K562 (cell line): Measurements from ENCODE around the gene MSL2. TPM values are rescaled to one million over a fixed set of nuclear protein-coding genes. Genes with fewer than 3 reads are reported as not detected.

ENCODE experiments used
- ATAC-seq: fragments of 200-7000 bp; cut with Tn5 transposase; 3 replicates; pipeline ENCODE4 v1.9.1; 2020; ENCODE audit warnings: moderate library complexity
- BruUV-seq: library from RNA; stranded (reverse); fragments of 400-500 nt; replicated peaks from 2 replicates; lab custom pipeline; 2021; lab: Mats Ljungman, UMichigan
- CTCF ChIA-PET: fragments of 300-600 bp; formaldehyde crosslinking; extraction: SDS; loops from one replicate; lab custom pipeline; 2021; ENCODE audit warnings: low intra/inter-chr PET ratio; lab: Yijun Ruan, JAX
- POLR2A ChIA-PET: fragments of 300-600, 350-650 bp; sonication (Branson Sonifier 250); formaldehyde crosslinking; extraction: SDS; loops from one replicate; lab custom pipeline; 2021; ENCODE audit warnings: antibody characterized with exemption, inconsistent platforms; lab: Yijun Ruan, JAX
- DNase-seq, 4 experiments: peaks; one replicate each; pipeline versions ENCODE4 v3.0.0 to v3.0.0-alpha.2; 2011 to 2018; ENCODE audit warnings: low spot score in 3 of 4, mixed read lengths in 3 of 4; ENCODE audit errors: extremely low read depth in 1 of 4
- FAIRE-seq: peaks from 2 replicates; lab custom pipeline; 2011; peaks lifted over from hg19 to GRCh38; lab: Jason Lieb, UNC
- H2AFZ ChIP-seq: 2 replicates; pipeline ENCODE4 v1.6.0; 2011; ENCODE audit warnings: low read depth, low read length, control low read depth, inconsistent platforms
- H3K27ac ChIP-seq: fragments of 200-600 bp; 3 replicates; pipeline ENCODE4 v1.8.0; 2011; ENCODE audit warnings: low read depth, mild to moderate bottlenecking, control low read depth, inconsistent platforms, low read length, moderate library complexity, mixed read lengths; ENCODE audit errors: extremely low read depth
- H3K27me3 ChIP-seq, 2 experiments: fragments of 300-600 bp in 1 of 2; 2 replicates in 1 of 2; 3 replicates in 1 of 2; pipeline versions ENCODE4 v1.6.0 to v1.8.0; 2011; ENCODE audit warnings: inconsistent platforms in 2 of 2, low read length in 2 of 2, mild to moderate bottlenecking in 1 of 2, mixed read lengths in 1 of 2, moderate library complexity in 1 of 2; ENCODE audit not compliant: control insufficient read depth in 2 of 2, insufficient read depth in 2 of 2
- H3K36me3 ChIP-seq: fragments of 300-600 bp; 3 replicates; pipeline ENCODE4 v1.8.0; 2011; ENCODE audit warnings: mild to moderate bottlenecking, low read length, inconsistent platforms; ENCODE audit not compliant: control insufficient read depth, insufficient read depth
- H3K4me1 ChIP-seq, 2 experiments: fragments of 200-600 bp in 1 of 2; replicated peaks in 1 of 2; 2 replicates in 1 of 2; 3 replicates in 1 of 2; pipeline versions ENCODE4 v1.5.1 to v1.8.0; 2011; ENCODE audit warnings: inconsistent platforms in 2 of 2, low read length in 2 of 2, mild to moderate bottlenecking in 1 of 2, mixed read lengths in 1 of 2, moderate library complexity in 1 of 2; ENCODE audit not compliant: control insufficient read depth in 2 of 2, insufficient read depth in 2 of 2
- H3K4me2 ChIP-seq: 2 replicates; pipeline ENCODE4 v1.6.1; 2011; ENCODE audit warnings: low read length, control low read depth, inconsistent platforms, mixed read lengths; ENCODE audit not compliant: insufficient read depth
- H3K4me3 ChIP-seq: fragments of 200-600 bp; sonication (generic), shearing (Covaris generic); 2 replicates; pipeline ENCODE4 v1.5.1; 2016; ENCODE audit warnings: control low read depth, inconsistent platforms
- H3K79me2 ChIP-seq: fragments of 200-600 bp; 3 replicates; pipeline ENCODE4 v1.8.0; 2011; ENCODE audit warnings: low read length, inconsistent platforms; ENCODE audit not compliant: control insufficient read depth, insufficient read depth
- H3K9ac ChIP-seq, 2 experiments: 2 replicates each; pipeline versions ENCODE4 v1.6.0 to v1.6.1; 2011; ENCODE audit warnings: low read depth in 2 of 2, low read length in 2 of 2, control low read depth in 1 of 2, inconsistent platforms in 1 of 2, mild to moderate bottlenecking in 1 of 2, mixed read lengths in 1 of 2; ENCODE audit not compliant: insufficient read depth in 1 of 2
- H3K9me1 ChIP-seq: one replicate; pipeline ENCODE4 v1.6.0; 2011; ENCODE audit warnings: inconsistent platforms, mild to moderate bottlenecking, low read length, moderate library complexity; ENCODE audit not compliant: control insufficient read depth, insufficient read depth
- H3K9me3 ChIP-seq: replicated peaks from 2 replicates; pipeline ENCODE4 v1.5.1; 2011; ENCODE audit warnings: low read depth, low read length, inconsistent platforms; ENCODE audit not compliant: control insufficient read depth, insufficient read depth
- H4K20me1 ChIP-seq: replicated peaks from 2 replicates; pipeline ENCODE4 v1.6.1; 2011; ENCODE audit warnings: low read length, inconsistent platforms, mixed read lengths; ENCODE audit not compliant: control insufficient read depth, insufficient read depth
- ATF7 ChIP-seq: fragments of 450-650 bp; IDR thresholded peaks from 2 replicates; pipeline ENCODE4 v1.7.1; 2014; ENCODE audit warnings: mild to moderate bottlenecking, moderate library complexity
- C11orf30 ChIP-seq: fragments of 450-650 bp; IDR thresholded peaks from 2 replicates; pipeline ENCODE4 v1.6.1; 2016; ENCODE audit warnings: low read depth, mild to moderate bottlenecking
- CHD1 ChIP-seq: fragments of 200-600 bp; sonication (generic); IDR thresholded peaks from one replicate; pipeline ENCODE4 v1.6.1; 2012; ENCODE audit warnings: mild to moderate bottlenecking, moderate library complexity, low read length, inconsistent platforms
- EP400 ChIP-seq: fragments of 450-650 bp; IDR thresholded peaks from 2 replicates; pipeline ENCODE4 v1.6.1; 2017; ENCODE audit warnings: antibody characterized with exemption, mild to moderate bottlenecking, moderate library complexity
- FOXK2 ChIP-seq, 2 experiments: fragments of 450-650 bp; IDR thresholded peaks in 1 of 2; conservative IDR thresholded peaks in 1 of 2; 2 replicates each; pipeline ENCODE4 v1.6.1; 2016; ENCODE audit warnings: low read depth in 2 of 2, mild to moderate bottlenecking in 1 of 2
- GTF2E2 ChIP-seq: fragments of 200-800 bp; sonication (Bioruptor generic); IDR thresholded peaks from 2 replicates; pipeline ENCODE4 v1.6.1; 2016; ENCODE audit warnings: missing genetic modification characterization, missing compliant biosample characterization
- HES1 ChIP-seq: fragments of 450-650 bp; IDR thresholded peaks from 2 replicates; pipeline ENCODE4 v1.6.1; 2016; ENCODE audit warnings: low read depth, mild to moderate bottlenecking, moderate library complexity
- HMGXB4 ChIP-seq: sonication (generic); formaldehyde crosslinking; IDR thresholded peaks from 2 replicates; pipeline ENCODE4 v1.8.1; 2023; ENCODE audit warnings: mild to moderate bottlenecking, missing genetic modification reagents
- JUND ChIP-seq, 2 experiments: IDR thresholded peaks; 2 replicates in 1 of 2; 3 replicates in 1 of 2; pipeline ENCODE4 v1.6.1; 2011; ENCODE audit warnings: borderline replicate concordance in 2 of 2, low read depth in 2 of 2, low read length in 2 of 2, improper control_type of control experiment in 1 of 2, missing biosample characterization in 1 of 2, missing genetic modification characterization in 1 of 2, missing genetic modification reagents in 1 of 2
- PRDM10 ChIP-seq: fragments of 450-650 bp; IDR thresholded peaks from 2 replicates; pipeline ENCODE4 v1.6.1; 2018; ENCODE audit not compliant: partially characterized antibody
- PREB ChIP-seq: sonication (generic); formaldehyde crosslinking; IDR thresholded peaks from 2 replicates; pipeline ENCODE4 v1.8.1; 2023; ENCODE audit warnings: mild to moderate bottlenecking, missing genetic modification reagents
- ZNF316 ChIP-seq: fragments of 450-650 bp; IDR thresholded peaks from 2 replicates; pipeline ENCODE4 v1.6.1; 2016
- ZNF561 ChIP-seq: fragments of 450-650 bp; formaldehyde crosslinking; conservative IDR thresholded peaks from 2 replicates; pipeline ENCODE4 v1.4.0; 2020; ENCODE audit warnings: mild to moderate bottlenecking, moderate library complexity
- WGBS: fragments of 100-300 bp; shearing (Covaris generic); methylation state at CpG from one replicate; pipeline ENCODE4 v1.1.6; 2016; ENCODE audit warnings: low coverage, mixed read lengths; ENCODE audit not compliant: insufficient coverage; ENCODE audit errors: missing lambda C conversion rate; 5-methylcytosine and 5-hydroxymethylcytosine counted together
- in situ Hi-C: fragments of 300-500 bp; cut with MboI; formaldehyde crosslinking; loops from 4 replicates; pipeline ENCODE4 v1.15.0; 2018; ENCODE audit warnings: inconsistent platforms, mixed read lengths
- intact Hi-C: fragments of 100-400 bp; cut with micrococcal nuclease; formaldehyde crosslinking; loops from 2 replicates; pipeline ENCODE4 v1.14.2; 2022
- polyA plus RNA-seq, 8 experiments: library from polyadenylated mRNA; depleted of rRNA in 4 of 8; stranded (reverse) in 5 of 8; unstranded in 3 of 8; fragments of >200 nt; fragmentation: Nextera tagmentation in 2 of 8; fragmentation: Illumina TruSeq in 1 of 8; extraction: Ambion mirVana in 2 of 8; extraction: Trizol in 1 of 8; gene quantifications; 2 replicates each; pipeline versions ENCODE4 v1.2.1 to v1.2.3, GENCODE V29; 2011 to 2014; ENCODE audit warnings: inconsistent platforms in 1 of 8, missing spikeins in 1 of 8
- total RNA-seq, 7 experiments: library from RNA; depleted of rRNA in 6 of 7; stranded (reverse); fragments of >200 nt in 6 of 7; fragmentation: Illumina TruSeq in 2 of 7; extraction: Trizol in 2 of 7; gene quantifications; 2 replicates each; pipeline versions ENCODE4 v1.2.1 to v1.2.3, GENCODE V29; 2011 to 2021; ENCODE audit warnings: low replicate concordance in 1 of 7

Gene MSL2
- total and polyA plus RNA-seq, 9 of the 15 experiments (the other 6 are each of a cell fraction or from before 2014, with no cell fraction given): 1.9 to 19.9 (median 9.1) TPM

GRCh38 chr3:136193278-136194054 is 2.7 kb downstream of the MSL2 start:
- Histone ChIP-seq H3K79me2 (peaks cover 84% of the 10 kb centered on the region), H3K4me1 (peaks cover 9 to 20% of the 10 kb centered on the region in 2 experiments; a peak in 4 of 5 replicates), H3K27me3 (no peaks in the 10 kb centered on the region), H3K9me3 (no peaks in the 10 kb centered on the region), H3K9me1 (no peaks in the 10 kb centered on the region), H3K4me2 (peak overlapping the region; percentile 87), H4K20me1 (peaks cover 45% of the 10 kb centered on the region), H3K36me3 (peaks cover 13% of the 10 kb centered on the region; the same call in 2 of the 3 replicates), H3K4me3 (peak overlapping the region; percentile 76), H2AFZ (no peak overlapping the region), H3K27ac (peak overlapping the region; percentile 99), H3K9ac (peak overlapping the region; percentile 19 to 89)
- intact Hi-C loops: no loop called here
- in situ Hi-C loops: no loop called here
- FAIRE-seq: peak; percentile 37
- DNase-seq: peak in 1 of 4 experiments; percentile 19
- POLR2A ChIA-PET: interaction anchor here (0.6 to 3.8 kb wide), 3 partner anchors 9 to 45 kb away, joined by 3 to 21 read pairs (median 4); no protein-coding TSS in a partner anchor
- no TSS peak for BruUV-seq
- peak; percentile 13; the same call in 2 of the 3 replicates for ATAC-seq
- WGBS: 0% methylated on average over 6 of the region's 6 CpGs
- CTCF ChIA-PET: no interaction called here
- peak; percentile 63; the same call in 1 of the 2 replicates for TF ChIP-seq JUND (IDR thresholded peaks at IDR 0.05; ENCODE audit: borderline replicate concordance, low read depth, low read length)
- peak; percentile 52; the same call in 1 of the 3 replicates for TF ChIP-seq JUND (tag; IDR thresholded peaks at IDR 0.05; ENCODE audit: borderline replicate concordance, low read depth, low read length)
- 0 out of 2 replicates have a peak, but pooled peaks have one; percentile 15 for TF ChIP-seq ZNF316
- TF ChIP-seq FOXK2 (conservative IDR thresholded peaks at IDR 0.05 in 1 of 2, IDR thresholded peaks at IDR 0.05 in 1 of 2; ENCODE audit: low read depth in 2 of 2): peak in 1 of 2 experiments; percentile 47; a peak in 2 of 4 replicates
- no peak for TF ChIP-seq PREB (CRISPR knock-in tag)
- TF ChIP-seq PRDM10: peak; percentile 89
- no peak for TF ChIP-seq HMGXB4 (CRISPR knock-in tag)
- no peak for TF ChIP-seq ZNF561 (CRISPR knock-in tag)
- peak; percentile 23; the same call in 1 of the 2 replicates for TF ChIP-seq C11orf30
- TF ChIP-seq CHD1: peak; percentile 49
- no peak for TF ChIP-seq HES1
- TF ChIP-seq ATF7: peak; percentile 87
- 0 out of 2 replicates have a peak, but pooled peaks have one; percentile 10 for TF ChIP-seq EP400
- TF ChIP-seq GTF2E2: 0 out of 2 replicates have a peak, but pooled peaks have one; percentile 43
